Epithelial cell of proximal tubule (primary cell): Measurements from ENCODE around the gene ERBB3. TPM values are rescaled to one million over a fixed set of nuclear protein-coding genes. Genes with fewer than 3 reads are reported as not detected.
"Not testable (repeated sequence)": the region's sequence is repeated elsewhere in the genome, so short reads cannot be mapped to it uniquely, and the experiment has no call there.

ENCODE experiments used
- DNase-seq: peaks from one replicate; pipeline ENCODE4 v3.0.0-alpha.2; 2011; ENCODE audit warnings: low read depth
- H3K4me3 ChIP-seq: 2 replicates; pipeline ENCODE4 v1.5.1; 2011; ENCODE audit warnings: low read depth, mild to moderate bottlenecking, low read length
- CTCF ChIP-seq: conservative IDR thresholded peaks from 2 replicates; pipeline ENCODE4 v1.5.1; 2012; ENCODE audit warnings: low read depth, mild to moderate bottlenecking, low read length
- total RNA-seq: library from RNA; depleted of rRNA; stranded (reverse); fragments of >200 nt; gene quantifications from 2 replicates; pipeline ENCODE4 v1.2.3, GENCODE V29; 2015

Gene ERBB3
- total RNA-seq, 1 donor from 2014 or later: 24.2 TPM

DNA sequence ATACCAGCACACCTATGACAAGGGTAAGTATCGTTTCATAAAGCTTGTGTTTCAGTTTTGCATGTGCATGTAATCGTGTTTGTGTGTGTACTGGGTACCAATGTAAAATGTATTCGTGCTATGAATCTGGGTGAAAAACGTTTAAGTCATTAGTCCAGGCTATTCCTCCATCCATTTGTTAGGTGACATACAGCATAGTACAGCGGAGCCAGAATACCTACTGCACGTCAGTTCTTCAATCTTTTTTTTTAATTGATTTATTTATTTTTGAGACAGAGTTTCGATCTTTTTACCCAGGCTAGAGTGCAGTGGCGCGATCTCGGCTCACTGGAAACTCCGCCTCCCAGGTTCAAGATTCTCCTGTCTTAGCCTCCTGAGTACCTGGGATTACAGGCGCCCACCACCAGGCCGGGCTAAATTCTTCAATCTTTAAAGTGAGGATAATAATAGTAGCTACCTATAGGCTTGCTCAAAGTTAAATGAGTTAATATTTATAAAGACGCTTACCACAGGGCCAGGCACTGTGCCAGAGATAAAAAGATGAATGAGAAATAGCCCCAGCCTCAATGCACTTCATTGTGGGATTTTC, 38.9 kb upstream of the ERBB3 start:
- DNase-seq: no peak
- peak overlapping the region; percentile 90 for H3K4me3 ChIP-seq
- TF ChIP-seq CTCF: no peak

DNA sequence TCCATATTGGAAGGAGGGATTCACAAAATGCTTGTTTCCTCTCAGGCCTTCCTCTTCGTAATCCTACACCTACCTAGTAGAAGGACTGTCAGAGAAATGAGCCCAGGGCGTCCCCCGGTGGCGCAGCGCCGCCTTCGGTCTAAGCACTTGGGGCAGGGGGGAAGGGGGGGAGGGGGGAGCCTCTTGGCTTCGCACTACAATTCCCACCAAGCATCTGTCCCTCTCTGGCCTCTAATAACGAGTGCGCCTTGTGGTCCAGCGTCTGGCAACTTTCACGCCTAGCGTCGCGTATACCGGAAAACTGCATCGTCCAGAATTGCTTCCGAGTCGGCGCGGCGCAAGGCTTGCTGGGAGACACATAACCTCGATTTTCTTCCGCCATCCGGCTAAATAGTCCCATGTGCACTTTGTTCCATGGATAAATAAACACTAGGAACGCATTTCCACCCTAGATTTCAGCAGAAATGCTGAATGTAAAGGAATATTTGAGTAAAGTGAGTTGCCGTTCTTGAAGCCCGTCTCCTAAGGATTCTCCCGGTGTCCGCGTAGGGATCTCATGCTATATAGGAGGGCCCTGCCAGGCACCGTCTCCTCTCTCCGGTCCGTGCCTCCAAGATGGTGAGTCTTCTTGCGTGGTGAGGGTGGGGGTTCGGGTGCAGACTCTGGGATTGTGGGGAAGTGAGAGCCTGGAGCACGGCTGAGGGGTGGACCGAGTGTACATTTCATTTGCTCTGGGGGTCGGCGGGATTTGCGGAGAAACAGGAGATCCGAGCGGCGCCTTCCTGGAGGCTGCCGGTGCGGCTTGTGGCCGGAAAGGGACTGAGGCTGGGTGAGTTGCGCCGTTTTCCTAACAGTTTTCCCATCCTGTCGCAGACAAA, 38.2 kb upstream of the ERBB3 start, which contains the start of gene RPS26:
RPS26 (plus strand) TSS at position 367 of the 878 bp plus-strand sequence; CDS start at position 616, 249 bp downstream.
- TF ChIP-seq CTCF: peak; percentile 49
- H3K4me3 ChIP-seq: peak within 1 kb of the TSS; percentile 90
- DNase-seq: peak; percentile 98

DNA sequence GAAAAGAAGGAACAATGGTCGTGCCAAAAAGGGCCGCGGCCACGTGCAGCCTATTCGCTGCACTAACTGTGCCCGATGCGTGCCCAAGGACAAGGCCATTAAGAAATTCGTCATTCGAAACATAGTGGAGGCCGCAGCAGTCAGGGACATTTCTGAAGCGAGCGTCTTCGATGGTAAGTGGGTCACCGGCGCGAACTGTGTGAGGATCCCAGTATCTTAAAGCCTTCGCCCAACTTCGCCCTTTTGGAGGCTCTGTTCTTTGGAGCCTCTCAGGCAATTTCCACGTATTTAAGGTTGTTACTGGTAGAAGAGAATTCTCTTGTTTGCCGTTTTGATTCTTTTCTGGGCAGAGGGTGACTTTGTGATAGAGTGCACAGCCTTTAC, 37.5 kb upstream of the ERBB3 start:
- not testable (repeated sequence) for DNase-seq
- H3K4me3 ChIP-seq: peak overlapping the region; percentile 90

DNA sequence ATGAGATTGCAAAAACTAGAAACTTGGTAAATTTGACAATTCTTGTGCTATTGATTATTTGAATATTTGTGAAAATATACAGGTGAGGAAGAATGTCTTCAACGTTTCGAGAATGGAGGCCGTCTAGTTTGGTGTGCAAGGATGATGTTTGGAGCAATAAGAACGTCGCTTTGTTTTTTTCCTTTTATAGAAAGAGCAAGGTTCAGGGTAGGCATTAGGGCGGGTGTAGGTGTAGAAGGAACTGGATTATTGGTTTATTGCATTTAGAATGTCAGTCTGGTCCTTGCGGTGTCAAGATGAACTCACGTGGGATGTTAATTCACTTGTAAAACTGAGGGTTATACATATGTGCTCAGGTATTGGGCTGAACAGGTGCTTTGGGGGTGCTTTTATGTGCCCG, 37.1 kb upstream of the ERBB3 start:
- no peak for TF ChIP-seq CTCF
- no peak for DNase-seq
- peak overlapping the region; percentile 90 for H3K4me3 ChIP-seq

- no peak for TF ChIP-seq CTCF
- H3K4me3 ChIP-seq: no peak overlapping the region
- DNase-seq: no peak
Observed at GRCh38 chr12:56046027-56046780, 33.8 kb upstream of the ERBB3 start.

GRCh38 chr12:56053407-56053893, 26.5 kb upstream of the ERBB3 start:
- TF ChIP-seq CTCF: no peak
- no peak overlapping the region for H3K4me3 ChIP-seq

GRCh38 chr12:56059964-56060363, 20.0 kb upstream of the ERBB3 start:
- DNase-seq, H3K4me3 ChIP-seq: not testable (repeated sequence)

More at GRCh38 chr12:56053407-56053893, 26.5 kb upstream of the ERBB3 start:
- DNase-seq: no peak
